GM06990 (cell line): Measurements from ENCODE around the gene HIVEP2.

ENCODE experiments used
- DNase-seq: peaks from one replicate; pipeline ENCODE4 v3.0.0-alpha.2; 2011; ENCODE audit not compliant: insufficient read length; ENCODE audit errors: extremely low read depth
- H3K27me3 ChIP-seq: replicated peaks from 2 replicates; pipeline ENCODE4 v1.6.0; 2011; ENCODE audit warnings: low read length; ENCODE audit not compliant: control insufficient read depth, insufficient read depth
- H3K36me3 ChIP-seq: 2 replicates; pipeline ENCODE4 v1.5.1; 2011; ENCODE audit warnings: low read length; ENCODE audit not compliant: control insufficient read depth, insufficient read depth
- H3K4me3 ChIP-seq: replicated peaks from 2 replicates; pipeline ENCODE4 v1.5.1; 2011; ENCODE audit warnings: low read depth, mild to moderate bottlenecking, control low read depth, low read length
- CTCF ChIP-seq: IDR thresholded peaks from 2 replicates; pipeline ENCODE4 v1.5.1; 2011; ENCODE audit warnings: low read length, control low read depth, mild to moderate bottlenecking, inconsistent platforms; ENCODE audit not compliant: insufficient read depth, poor library complexity, severe bottlenecking

Gene HIVEP2

GRCh38 chr6:142960098-142960497, 15.1 kb upstream of the HIVEP2 start:
- Histone ChIP-seq H3K36me3 (no peaks in the 10 kb centered on the region), H3K4me3 (no peak overlapping the region), H3K27me3 (no peaks in the 10 kb centered on the region)
- TF ChIP-seq CTCF, result no peak
- no peak for DNase-seq

GRCh38 chr6:142958343-142958742, 13.4 kb upstream of the HIVEP2 start:
- Histone ChIP-seq H3K27me3 (no peaks in the 10 kb centered on the region), H3K36me3 (no peaks in the 10 kb centered on the region), H3K4me3 (no peak overlapping the region)
- no peak for DNase-seq
- TF ChIP-seq CTCF, result no peak

GRCh38 chr6:142956726-142957125, 11.8 kb upstream of the HIVEP2 start:
- no peaks in the 10 kb centered on the region for H3K36me3 ChIP-seq
- DNase-seq, result no peak
- H3K27me3 ChIP-seq, result no peaks in the 10 kb centered on the region
- H3K4me3 ChIP-seq, result no peak overlapping the region
- TF ChIP-seq CTCF, result no peak

- DNase-seq, result no peak
- no peak for TF ChIP-seq CTCF
- no peak overlapping the region for H3K4me3 ChIP-seq
Observed at GRCh38 chr6:142954844-142955243, 9.9 kb upstream of the HIVEP2 start.

GRCh38 chr6:142953373-142954273, 8.6 kb upstream of the HIVEP2 start:
- TF ChIP-seq CTCF, result no peak
- Histone ChIP-seq H3K36me3 (no peaks in the 10 kb centered on the region), H3K27me3 (no peaks in the 10 kb centered on the region), H3K4me3 (no peak overlapping the region)
- DNase-seq, result no peak

More at GRCh38 chr6:142954844-142955243, 9.9 kb upstream of the HIVEP2 start:
- H3K36me3 ChIP-seq, result no peaks in the 10 kb centered on the region
- no peaks in the 10 kb centered on the region for H3K27me3 ChIP-seq
